ENCODE data around the gene PCDH15.

DNA sequence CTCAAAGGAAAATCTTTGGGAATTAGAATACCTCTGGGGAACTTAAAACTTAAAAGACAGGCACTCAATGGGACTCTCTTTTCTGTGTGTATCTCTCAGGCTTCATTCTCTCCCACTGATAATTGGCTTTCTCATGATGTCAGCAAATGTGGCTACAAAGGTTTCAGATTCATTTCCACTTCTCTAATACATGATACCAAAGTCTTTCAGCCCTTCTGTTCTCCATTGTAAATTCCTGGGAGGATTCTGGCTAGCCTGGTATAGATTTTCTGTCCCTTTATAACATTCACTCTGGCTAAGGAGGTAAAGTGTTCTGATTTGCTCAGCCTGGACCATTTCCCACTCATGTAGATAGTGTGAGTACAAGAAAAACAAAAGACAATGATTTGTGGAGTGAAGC lies 606.2 kb downstream of the PCDH15 start:
- no peak for TF ChIP-seq ZNF717 (CRISPR knock-in tag; IDR thresholded peaks at IDR 0.05)
- TF ChIP-seq, protein P1, sequence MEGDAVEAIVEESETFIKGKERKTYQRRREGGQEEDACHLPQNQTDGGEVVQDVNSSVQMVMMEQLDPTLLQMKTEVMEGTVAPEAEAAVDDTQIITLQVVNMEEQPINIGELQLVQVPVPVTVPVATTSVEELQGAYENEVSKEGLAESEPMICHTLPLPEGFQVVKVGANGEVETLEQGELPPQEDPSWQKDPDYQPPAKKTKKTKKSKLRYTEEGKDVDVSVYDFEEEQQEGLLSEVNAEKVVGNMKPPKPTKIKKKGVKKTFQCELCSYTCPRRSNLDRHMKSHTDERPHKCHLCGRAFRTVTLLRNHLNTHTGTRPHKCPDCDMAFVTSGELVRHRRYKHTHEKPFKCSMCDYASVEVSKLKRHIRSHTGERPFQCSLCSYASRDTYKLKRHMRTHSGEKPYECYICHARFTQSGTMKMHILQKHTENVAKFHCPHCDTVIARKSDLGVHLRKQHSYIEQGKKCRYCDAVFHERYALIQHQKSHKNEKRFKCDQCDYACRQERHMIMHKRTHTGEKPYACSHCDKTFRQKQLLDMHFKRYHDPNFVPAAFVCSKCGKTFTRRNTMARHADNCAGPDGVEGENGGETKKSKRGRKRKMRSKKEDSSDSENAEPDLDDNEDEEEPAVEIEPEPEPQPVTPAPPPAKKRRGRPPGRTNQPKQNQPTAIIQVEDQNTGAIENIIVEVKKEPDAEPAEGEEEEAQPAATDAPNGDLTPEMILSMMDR (IDR thresholded peaks at IDR 0.05 in 2 of 3, conservative IDR thresholded peaks at IDR 0.05 in 1 of 3; ENCODE audit: insufficient read depth in 2 of 3, low read depth in 1 of 3, low read length in 3 of 3): no peak
- TF ChIP-seq ZNF274 (IDR thresholded peaks at IDR 0.05; ENCODE audit: borderline replicate concordance, low read depth, low read length): no peak

All from K562 (cell line).